Nephron (organoid): ENCODE data around the gene ANAPC15.

Experiments used
- H3K27ac Mint-ChIP-seq, 3 experiments: 2 replicates each; pipeline ENCODE4 v1.8.0; 2020; ENCODE audit warnings: mixed read lengths in 3 of 3, mild to moderate bottlenecking in 2 of 3, moderate library complexity in 1 of 3
- H3K27me3 Mint-ChIP-seq: 2 replicates; pipeline ENCODE4 v1.8.0; 2021; ENCODE audit warnings: low read depth, mild to moderate bottlenecking, moderate library complexity, mixed read lengths
- H3K36me3 Mint-ChIP-seq: 2 replicates; pipeline ENCODE4 v1.8.0; 2020; ENCODE audit warnings: low read depth, mixed read lengths
- H3K4me1 Mint-ChIP-seq: 2 replicates; pipeline ENCODE4 v1.8.0; 2020; ENCODE audit warnings: mixed read lengths
- H3K4me3 Mint-ChIP-seq, 3 experiments: 2 replicates each; pipeline ENCODE4 v1.8.0; 2020; ENCODE audit warnings: mild to moderate bottlenecking in 3 of 3, mixed read lengths in 3 of 3, moderate library complexity in 2 of 3
- H3K9me3 Mint-ChIP-seq: 2 replicates; pipeline ENCODE4 v1.8.0; 2020; ENCODE audit warnings: mixed read lengths
- TF ChIP-seq, protein P1 (sequence below), 3 experiments: fragments of 200-600 bp; sonication (generic); IDR thresholded peaks; one replicate each; pipeline ENCODE4 v1.5.0; 2021; ENCODE audit warnings: antibody characterized with exemption in 3 of 3; ENCODE audit not compliant: unreplicated experiment in 3 of 3

ANAPC15 gene

DNA sequence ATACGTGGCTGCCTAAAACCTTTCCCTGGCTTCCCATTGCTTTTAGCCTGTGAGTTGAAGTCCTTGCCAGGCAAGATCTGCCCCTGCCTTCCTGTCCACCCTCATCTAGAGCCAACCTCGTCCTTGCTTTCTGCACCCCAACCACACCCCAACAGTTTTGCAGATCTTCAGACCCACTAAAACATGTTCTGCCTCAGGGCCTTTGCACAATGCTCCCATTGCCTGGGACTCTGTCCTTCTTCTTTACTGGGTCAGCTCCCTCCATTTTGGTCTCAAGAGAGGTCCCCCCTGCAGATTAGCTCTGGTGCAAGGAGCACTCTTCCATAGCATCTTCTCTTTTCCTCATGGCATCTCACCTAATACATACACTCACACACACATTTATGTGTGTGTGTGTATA is 8.4 kb upstream of the ANAPC15 start:
- H3K9me3 Mint-ChIP-seq = peaks cover 6% of the 10 kb centered on the region
- no peaks in the 10 kb centered on the region for H3K36me3 Mint-ChIP-seq
- peaks cover 9% of the 10 kb centered on the region for H3K4me1 Mint-ChIP-seq

DNA sequence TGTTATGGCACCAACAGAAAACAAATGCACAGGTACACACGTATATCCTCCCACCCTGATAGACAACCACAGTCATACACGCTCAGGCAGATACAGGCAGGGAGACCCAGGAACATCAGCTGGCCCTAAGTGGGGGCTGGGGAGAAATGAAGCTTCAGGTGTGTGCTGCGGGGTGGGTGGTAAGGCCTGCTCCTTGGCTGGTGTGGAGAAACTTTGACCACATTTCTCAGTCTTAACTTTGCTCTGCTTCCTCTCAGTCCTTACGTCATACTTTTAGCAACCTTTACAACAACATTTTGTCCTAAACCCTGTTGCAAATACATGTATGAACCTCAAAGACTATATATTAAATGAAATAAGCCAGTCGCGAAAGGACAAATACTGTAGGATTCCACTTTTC is 6.7 kb upstream of the ANAPC15 start:
- TF ChIP-seq, protein P1, sequence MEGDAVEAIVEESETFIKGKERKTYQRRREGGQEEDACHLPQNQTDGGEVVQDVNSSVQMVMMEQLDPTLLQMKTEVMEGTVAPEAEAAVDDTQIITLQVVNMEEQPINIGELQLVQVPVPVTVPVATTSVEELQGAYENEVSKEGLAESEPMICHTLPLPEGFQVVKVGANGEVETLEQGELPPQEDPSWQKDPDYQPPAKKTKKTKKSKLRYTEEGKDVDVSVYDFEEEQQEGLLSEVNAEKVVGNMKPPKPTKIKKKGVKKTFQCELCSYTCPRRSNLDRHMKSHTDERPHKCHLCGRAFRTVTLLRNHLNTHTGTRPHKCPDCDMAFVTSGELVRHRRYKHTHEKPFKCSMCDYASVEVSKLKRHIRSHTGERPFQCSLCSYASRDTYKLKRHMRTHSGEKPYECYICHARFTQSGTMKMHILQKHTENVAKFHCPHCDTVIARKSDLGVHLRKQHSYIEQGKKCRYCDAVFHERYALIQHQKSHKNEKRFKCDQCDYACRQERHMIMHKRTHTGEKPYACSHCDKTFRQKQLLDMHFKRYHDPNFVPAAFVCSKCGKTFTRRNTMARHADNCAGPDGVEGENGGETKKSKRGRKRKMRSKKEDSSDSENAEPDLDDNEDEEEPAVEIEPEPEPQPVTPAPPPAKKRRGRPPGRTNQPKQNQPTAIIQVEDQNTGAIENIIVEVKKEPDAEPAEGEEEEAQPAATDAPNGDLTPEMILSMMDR (IDR thresholded peaks at IDR 0.05; ENCODE audit: unreplicated experiment in 3 of 3) = no peak
- peaks cover 9% of the 10 kb centered on the region for H3K4me1 Mint-ChIP-seq
- H3K27ac Mint-ChIP-seq = peak overlapping the region; percentile 67 to 81 (median 81)

More for the DNA sequence above, 8.4 kb upstream of the ANAPC15 start:
- TF ChIP-seq, protein P1 (IDR thresholded peaks at IDR 0.05; ENCODE audit: unreplicated experiment in 3 of 3) = no peak
- Mint-ChIP-seq H3K27me3 (peaks cover 5% of the 10 kb centered on the region), H3K27ac (peak overlapping the region in 1 of 3 experiments; percentile 73), H3K4me3 (no peak overlapping the region)

DNA sequence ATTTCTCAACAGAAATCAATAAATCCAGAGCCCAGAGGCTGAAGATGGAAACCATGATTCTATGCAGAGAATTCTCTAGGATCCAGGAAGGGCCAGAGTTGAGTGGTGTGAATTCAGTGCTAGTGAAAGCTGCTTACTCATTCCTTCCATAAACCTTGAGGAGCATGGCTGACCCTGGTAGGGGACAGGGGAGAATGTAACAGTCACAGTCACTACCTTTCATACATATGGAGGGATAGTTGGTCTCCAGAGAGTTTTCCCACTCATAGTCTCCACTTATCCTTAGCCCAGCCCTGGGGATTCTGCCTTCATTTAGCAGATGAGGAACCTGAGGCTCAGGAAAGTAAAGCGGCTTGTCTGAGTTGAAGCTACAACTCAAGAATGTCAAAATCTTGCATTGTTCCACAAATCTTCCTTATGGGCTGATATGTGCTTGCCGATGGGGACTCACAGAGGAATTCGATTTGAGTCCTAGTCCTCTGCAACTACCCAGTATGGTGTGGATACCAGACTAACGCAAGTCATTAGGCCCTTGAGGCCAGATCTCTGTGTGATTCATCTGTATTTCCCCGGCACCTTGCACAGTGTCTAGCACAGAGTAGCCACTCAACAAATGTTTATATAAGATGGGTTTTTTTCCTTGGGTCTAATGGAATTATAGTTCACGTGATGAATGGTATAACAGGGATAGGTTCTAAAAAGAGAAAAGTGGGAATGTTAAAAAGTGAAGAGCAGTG is 3.7 kb upstream of the ANAPC15 start:
- TF ChIP-seq, protein P1 (IDR thresholded peaks at IDR 0.05; ENCODE audit: unreplicated experiment in 3 of 3) = no peak
- Mint-ChIP-seq H3K27me3 (peaks cover 5% of the 10 kb centered on the region), H3K36me3 (no peaks in the 10 kb centered on the region), H3K4me1 (peaks cover 24% of the 10 kb centered on the region), H3K4me3 (no peak overlapping the region), H3K27ac (peak overlapping the region in 2 of 3 experiments; percentile 26 to 35), H3K9me3 (no peaks in the 10 kb centered on the region)

More for the DNA sequence above, 6.7 kb upstream of the ANAPC15 start:
- Mint-ChIP-seq H3K36me3 (no peaks in the 10 kb centered on the region), H3K9me3 (no peaks in the 10 kb centered on the region), H3K4me3 (no peak overlapping the region), H3K27me3 (peaks cover 5% of the 10 kb centered on the region)

DNA sequence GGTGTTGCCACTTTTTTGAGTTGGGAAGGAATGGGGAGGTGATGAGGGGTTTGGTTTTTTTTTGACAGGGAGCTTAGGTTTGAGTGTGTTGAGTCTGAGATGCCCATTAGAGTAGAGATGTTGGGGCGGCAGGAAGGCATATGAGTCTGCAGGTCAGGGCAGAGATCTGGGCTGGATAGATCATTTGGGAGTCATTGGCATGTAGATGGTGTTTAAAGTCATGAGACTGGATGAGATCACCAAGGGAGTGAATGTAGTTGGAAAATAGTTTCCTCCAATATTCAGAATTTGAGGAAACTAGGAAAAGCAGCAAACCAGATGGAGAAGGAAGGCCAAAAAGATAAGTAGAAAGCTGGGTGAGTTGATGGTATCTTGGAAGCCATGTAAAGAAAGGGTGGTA is 2.1 kb upstream of the ANAPC15 start:
- TF ChIP-seq, protein P1 (IDR thresholded peaks at IDR 0.05; ENCODE audit: unreplicated experiment in 3 of 3) = no peak

DNA sequence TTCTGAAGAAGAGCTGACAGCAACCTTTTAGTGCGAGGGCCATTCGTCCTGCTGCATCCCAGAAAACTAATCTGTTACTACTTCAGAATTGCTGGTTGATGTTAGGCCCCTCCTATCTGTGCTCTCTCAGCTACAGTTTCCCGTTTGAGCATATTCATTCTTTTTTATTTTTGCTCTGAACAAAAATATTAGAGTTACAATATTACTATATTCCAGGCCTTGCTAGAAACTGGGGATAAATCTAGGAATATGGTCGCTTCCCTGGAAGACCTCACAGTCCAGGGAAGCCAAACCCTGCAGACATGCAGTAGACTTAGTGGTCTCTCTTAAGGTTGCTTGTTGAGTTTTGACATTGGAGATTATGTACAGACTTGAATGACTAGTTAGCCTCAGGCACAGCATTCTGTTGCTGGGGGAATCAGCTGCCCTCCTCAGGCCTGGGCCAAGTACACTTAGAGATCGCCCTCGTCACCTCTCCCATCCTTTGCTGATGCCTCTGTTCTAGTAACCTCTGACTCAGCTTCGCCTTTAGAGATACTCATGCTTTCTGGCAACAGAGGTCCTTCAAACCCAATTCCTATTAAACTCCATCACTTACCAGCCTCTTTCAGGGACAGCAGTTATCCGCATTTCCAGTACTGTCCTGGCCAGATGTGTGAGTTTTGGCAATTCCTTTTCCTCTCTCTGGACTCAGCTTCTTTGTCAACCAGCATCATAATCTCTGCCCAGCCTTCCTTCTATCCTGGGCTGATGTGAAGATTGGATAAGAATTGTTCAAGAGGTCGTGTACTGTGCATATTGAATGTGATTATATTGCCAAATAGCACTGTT is 698 bp upstream of the ANAPC15 start:
- H3K9me3 Mint-ChIP-seq = no peaks in the 10 kb centered on the region
- peaks cover 5% of the 10 kb centered on the region for H3K27me3 Mint-ChIP-seq
- TF ChIP-seq, protein P1 (IDR thresholded peaks at IDR 0.05; ENCODE audit: unreplicated experiment in 3 of 3) = no peak
- H3K27ac Mint-ChIP-seq = peak overlapping the region; percentile 99 to 100 (median 100)
- peak overlapping the region; percentile 89 to 90 (median 89) for H3K4me3 Mint-ChIP-seq
- H3K36me3 Mint-ChIP-seq = peaks cover 3% of the 10 kb centered on the region
- peaks cover 15% of the 10 kb centered on the region for H3K4me1 Mint-ChIP-seq

More for the DNA sequence above, 2.1 kb upstream of the ANAPC15 start:
- H3K4me1 Mint-ChIP-seq = peaks cover 24% of the 10 kb centered on the region
- peak overlapping the region in 1 of 3 experiments; percentile 100 for H3K27ac Mint-ChIP-seq
- H3K9me3 Mint-ChIP-seq = no peaks in the 10 kb centered on the region
- no peak overlapping the region for H3K4me3 Mint-ChIP-seq
- peaks cover 3% of the 10 kb centered on the region for H3K36me3 Mint-ChIP-seq
- H3K27me3 Mint-ChIP-seq = peaks cover 5% of the 10 kb centered on the region
